Body of pancreas (tissue), 4 donors: ENCODE data around the gene ZNF177. TPM values are rescaled to one million over a fixed set of nuclear protein-coding genes. Genes with fewer than 3 reads are reported as not detected.

Experiments
- ATAC-seq: fragments of 150-250 bp; one replicate; pipeline ENCODE4 v1.9.1; 2016
- DNase-seq, 4 donors: peaks; one replicate each; pipeline ENCODE4 v3.0.0-alpha.2; 2019
- H3K27ac ChIP-seq, 4 donors: fragments of 200-600 bp; sonication (generic); 1 replicate in 3 of 4; 2 replicates in 1 of 4; pipeline versions ENCODE4 v1.5.1 to v1.6.1; 2016 to 2019; ENCODE audit warnings: mild to moderate bottlenecking in 1 of 4, mixed read lengths in 1 of 4, moderate library complexity in 1 of 4
- H3K27me3 ChIP-seq, 2 donors: fragments of 200-600 bp; sonication (generic); one replicate each; pipeline ENCODE4 v1.6.0; 2016; ENCODE audit warnings: mild to moderate bottlenecking in 1 of 2
- H3K36me3 ChIP-seq, 2 donors: fragments of 200-600 bp; sonication (generic); replicated peaks in 1 of 2; 2 replicates each; pipeline ENCODE4 v1.5.1; 2016; ENCODE audit warnings: low read depth in 2 of 2; ENCODE audit not compliant: insufficient read depth in 1 of 2
- H3K4me1 ChIP-seq: fragments of 200-600 bp; sonication (generic); one replicate; pipeline ENCODE4 v1.6.0; 2016
- H3K4me3 ChIP-seq, 2 donors: fragments of 200-600 bp; sonication (generic); 1 replicate in 1 of 2; 2 replicates in 1 of 2; pipeline ENCODE4 v1.5.1; 2016 to 2019
- H3K9me3 ChIP-seq, 3 donors: fragments of 200-600 bp; sonication (generic); 1 replicate in 2 of 3; 2 replicates in 1 of 3; pipeline ENCODE4 v1.5.1; 2016
- POLR2A ChIP-seq, 3 donors: fragments of 450-650 bp; IDR thresholded peaks; one replicate each; pipeline ENCODE4 v1.6.1; 2016; ENCODE audit warnings: antibody characterized with exemption in 3 of 3, mild to moderate bottlenecking in 2 of 3
- WGBS, 2 donors: methylation state at CpG; one replicate each; pipeline ENCODE4 v1.1.5; 2017; 5-methylcytosine and 5-hydroxymethylcytosine counted together
- intact Hi-C: fragments of 100-400 bp; cut with DNase I; formaldehyde crosslinking; loops from one replicate; pipeline ENCODE4 v1.15.1; 2023
- total RNA-seq, 2 donors: library from RNA; depleted of rRNA; stranded (reverse); fragments of >200 nt; gene quantifications; one replicate each; pipeline ENCODE4 v1.1.0, GENCODE V29; 2016
- TF ChIP-seq, protein P1 (sequence below), 7 experiments: fragments of 450-650 bp in 4 of 7; fragments of 200-600 bp in 3 of 7; sonication (generic) in 3 of 7; IDR thresholded peaks; one replicate each; pipeline ENCODE4 v1.5.1; 2016 to 2019; ENCODE audit warnings: antibody characterized with exemption in 7 of 7

The ZNF177 gene
- total RNA-seq, 2 donors from 2014 or later: 0.66 to 0.78 TPM

DNA sequence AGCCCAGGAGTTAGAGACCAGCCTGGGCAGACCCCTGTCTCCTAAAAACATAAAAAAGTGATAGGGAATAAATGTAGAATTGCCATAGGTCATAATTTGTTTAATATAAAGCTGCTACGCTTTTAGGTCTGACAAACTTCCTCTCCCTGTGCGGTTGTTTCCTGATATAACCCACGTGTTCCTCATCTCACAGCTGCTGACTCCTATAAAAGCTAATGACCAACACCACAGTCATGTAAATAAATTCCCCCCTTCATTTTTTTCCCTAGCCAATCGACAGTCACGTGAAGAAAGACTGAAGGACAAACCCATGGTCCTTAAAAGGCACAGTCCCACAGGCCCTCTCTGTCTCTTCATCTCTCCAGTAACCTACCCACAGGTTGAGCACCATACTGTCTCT, 45.0 kb downstream of the ZNF177 start:
- Histone ChIP-seq H3K4me3 (no peak overlapping the region), H3K36me3 (peaks cover 0 to 6% of the 10 kb centered on the region in 2 donors), H3K9me3 (peaks cover 0 to 63% (median 6%) of the 10 kb centered on the region in 3 donors), H3K27ac (no peak overlapping the region), H3K27me3 (no peaks in the 10 kb centered on the region), H3K4me1 (peaks cover 4% of the 10 kb centered on the region)
- TF ChIP-seq, protein P1, sequence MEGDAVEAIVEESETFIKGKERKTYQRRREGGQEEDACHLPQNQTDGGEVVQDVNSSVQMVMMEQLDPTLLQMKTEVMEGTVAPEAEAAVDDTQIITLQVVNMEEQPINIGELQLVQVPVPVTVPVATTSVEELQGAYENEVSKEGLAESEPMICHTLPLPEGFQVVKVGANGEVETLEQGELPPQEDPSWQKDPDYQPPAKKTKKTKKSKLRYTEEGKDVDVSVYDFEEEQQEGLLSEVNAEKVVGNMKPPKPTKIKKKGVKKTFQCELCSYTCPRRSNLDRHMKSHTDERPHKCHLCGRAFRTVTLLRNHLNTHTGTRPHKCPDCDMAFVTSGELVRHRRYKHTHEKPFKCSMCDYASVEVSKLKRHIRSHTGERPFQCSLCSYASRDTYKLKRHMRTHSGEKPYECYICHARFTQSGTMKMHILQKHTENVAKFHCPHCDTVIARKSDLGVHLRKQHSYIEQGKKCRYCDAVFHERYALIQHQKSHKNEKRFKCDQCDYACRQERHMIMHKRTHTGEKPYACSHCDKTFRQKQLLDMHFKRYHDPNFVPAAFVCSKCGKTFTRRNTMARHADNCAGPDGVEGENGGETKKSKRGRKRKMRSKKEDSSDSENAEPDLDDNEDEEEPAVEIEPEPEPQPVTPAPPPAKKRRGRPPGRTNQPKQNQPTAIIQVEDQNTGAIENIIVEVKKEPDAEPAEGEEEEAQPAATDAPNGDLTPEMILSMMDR (IDR thresholded peaks at IDR 0.05): no peak
- TF ChIP-seq POLR2A (IDR thresholded peaks at IDR 0.05): no peak
- DNase-seq: no peak
- 86 to 88% methylated on average over 5 of the region's 5 CpGs for WGBS, 2 donors
- intact Hi-C loops: no loop called here
- no peak for ATAC-seq

DNA sequence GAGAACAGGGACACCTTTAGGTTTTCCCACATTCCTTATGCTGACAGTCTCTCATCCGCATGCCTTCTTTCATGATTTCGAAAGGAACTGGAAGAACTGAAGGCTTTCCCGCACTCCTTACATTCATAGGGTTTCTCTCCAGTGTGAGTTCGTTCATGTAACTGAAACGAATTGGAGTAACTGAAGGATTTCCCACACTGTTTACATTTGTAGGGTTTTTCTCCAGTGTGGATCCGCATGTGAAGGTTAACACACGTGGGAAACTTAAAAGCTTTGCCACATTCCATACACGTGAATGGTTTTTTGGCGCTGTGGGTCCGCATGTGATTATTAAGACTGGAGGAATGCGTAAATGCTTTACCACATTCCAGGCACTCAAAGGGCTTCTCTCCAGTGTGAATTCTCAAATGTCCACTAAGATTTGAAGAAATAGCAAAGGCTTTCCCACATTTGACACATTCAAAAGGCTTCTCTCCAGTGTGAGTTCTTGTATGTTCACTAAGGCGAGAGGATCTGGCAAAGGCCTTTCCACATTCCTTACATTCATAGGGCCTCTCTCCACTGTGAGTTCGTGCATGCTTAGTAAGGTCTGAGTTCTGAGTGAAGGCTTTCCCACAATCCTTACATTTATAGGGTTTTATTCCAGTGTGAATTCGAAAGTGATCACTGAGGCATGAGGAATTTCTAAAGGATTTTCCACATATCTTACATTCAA, 50.6 kb downstream of the ZNF177 start:
- peaks cover 0 to 93% (median 14%) of the 10 kb centered on the region in 3 donors for H3K9me3 ChIP-seq
- no peak overlapping the region for H3K27ac ChIP-seq
- no peaks in the 10 kb centered on the region for H3K4me1 ChIP-seq
- no peak overlapping the region for H3K4me3 ChIP-seq
- intact Hi-C loops: no loop called here
- H3K27me3 ChIP-seq: no peaks in the 10 kb centered on the region
- ATAC-seq (no peak), DNase-seq (no peak)
- peaks cover 47 to 59% of the 10 kb centered on the region in 2 donors for H3K36me3 ChIP-seq
- WGBS, 2 donors: 94 to 98% methylated on average over 14 of the region's 14 CpGs
- TF ChIP-seq POLR2A (IDR thresholded peaks at IDR 0.05): no peak

DNA sequence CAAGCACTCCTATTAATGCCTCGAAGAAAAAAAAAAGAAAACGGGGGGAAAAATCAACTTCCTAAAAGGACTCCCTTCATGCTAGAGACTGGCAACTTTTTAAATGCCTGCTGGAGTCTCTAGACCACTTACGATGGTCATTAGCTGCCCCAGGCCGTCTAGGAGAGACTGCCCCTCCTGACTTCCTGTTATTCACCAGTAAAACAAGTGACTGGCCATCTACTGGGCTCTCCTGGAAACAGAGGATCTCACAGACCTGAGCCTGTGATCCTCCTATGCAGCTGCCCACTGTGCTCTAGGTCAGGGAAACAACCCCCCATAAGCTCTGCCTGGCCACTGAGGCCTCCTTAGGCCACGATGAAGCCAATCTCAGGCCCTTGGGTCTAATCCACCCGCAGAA, 65.1 kb downstream of the ZNF177 start:
- no peak overlapping the region for H3K27ac ChIP-seq
- H3K27me3 ChIP-seq: no peaks in the 10 kb centered on the region
- ATAC-seq (no peak), DNase-seq (no peak)
- WGBS, 2 donors: 79 to 91% methylated on average over 6 of the region's 6 CpGs
- TF ChIP-seq POLR2A (IDR thresholded peaks at IDR 0.05): no peak
- TF ChIP-seq, protein P1 (IDR thresholded peaks at IDR 0.05): no peak
- no peaks in the 10 kb centered on the region for H3K4me1 ChIP-seq
- peaks cover 0 to 16% (median 0%) of the 10 kb centered on the region in 3 donors for H3K9me3 ChIP-seq
- H3K36me3 ChIP-seq: peaks cover 6 to 20% of the 10 kb centered on the region in 2 donors
- intact Hi-C loops: no loop called here
- H3K4me3 ChIP-seq: no peak overlapping the region

DNA sequence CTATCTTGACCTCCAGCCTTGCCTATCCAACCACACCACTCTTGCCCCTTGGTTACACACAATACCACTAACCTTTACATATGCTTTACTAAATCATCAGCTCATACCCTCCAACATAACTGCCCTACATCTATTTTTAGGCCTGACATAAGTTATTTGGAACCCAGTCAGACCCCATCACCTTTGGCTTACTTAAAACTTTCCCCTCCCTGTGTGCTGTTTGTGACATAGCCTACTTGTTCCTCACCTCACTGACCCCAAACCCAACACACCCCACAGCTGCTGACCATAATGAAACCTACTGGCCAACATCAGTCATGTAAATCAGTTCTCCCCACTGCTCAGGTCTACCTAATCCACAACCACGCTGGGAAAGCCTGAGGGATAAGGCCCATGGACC, 67.6 kb downstream of the ZNF177 start:
- Histone ChIP-seq H3K36me3 (peaks cover 4 to 13% of the 10 kb centered on the region in 2 donors), H3K4me1 (peaks cover 13% of the 10 kb centered on the region), H3K27me3 (no peaks in the 10 kb centered on the region), H3K9me3 (peaks cover 0 to 5% (median 0%) of the 10 kb centered on the region in 3 donors), H3K4me3 (no peak overlapping the region), H3K27ac (no peak overlapping the region)
- TF ChIP-seq POLR2A (IDR thresholded peaks at IDR 0.05): no peak
- TF ChIP-seq, protein P1 (IDR thresholded peaks at IDR 0.05): no peak
- intact Hi-C loops: no loop called here
- WGBS, 2 donors: 93% methylated on average over 1 of the region's 1 CpG
- no peak for DNase-seq
- no peak for ATAC-seq

DNA sequence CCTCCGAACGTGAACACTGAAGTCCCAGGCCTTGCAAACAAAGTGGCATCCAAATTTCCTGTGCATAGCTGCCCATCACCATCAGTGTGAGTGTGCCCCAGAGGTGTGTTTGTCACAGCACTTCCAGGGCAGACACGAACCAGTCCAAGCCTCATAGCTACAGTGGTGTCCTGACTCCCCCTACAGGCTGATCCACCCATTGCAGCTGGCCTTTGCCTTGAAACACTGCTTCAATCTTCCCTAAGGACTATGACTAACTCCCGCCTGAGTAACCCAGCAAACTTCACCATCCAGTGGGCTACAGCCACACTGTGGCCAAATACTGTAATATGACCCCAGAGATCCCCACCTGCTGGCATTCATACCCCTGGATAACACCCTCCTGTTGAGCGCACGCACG, 68.7 kb downstream of the ZNF177 start:
- Histone ChIP-seq H3K4me1 (peaks cover 20% of the 10 kb centered on the region), H3K4me3 (no peak overlapping the region), H3K36me3 (peaks cover 2 to 7% of the 10 kb centered on the region in 2 donors), H3K27me3 (no peaks in the 10 kb centered on the region), H3K27ac (no peak overlapping the region), H3K9me3 (no peaks in the 10 kb centered on the region)
- ATAC-seq (no peak), DNase-seq (peak in 1 of 4 donors; percentile 1)
- 91 to 95% methylated on average over 6 to 7 of the region's 7 CpGs for WGBS, 2 donors
- TF ChIP-seq, protein P1 (IDR thresholded peaks at IDR 0.05): no peak
- no peak for TF ChIP-seq POLR2A (IDR thresholded peaks at IDR 0.05)
- intact Hi-C loops: no loop called here

Other genes starting within 250 kb of the ZNF177 start
- not detected for gene OR7G1, start 247.2 kb upstream of the ZNF177 start, total RNA-seq
- gene OR7G3, start 236.1 kb upstream of the ZNF177 start, total RNA-seq: not detected
- 10 to 100 TPM; 21.0 to 30.3 TPM for gene ZNF317, start 222.6 kb upstream of the ZNF177 start, total RNA-seq
- gene OR7D2, start 184.0 kb upstream of the ZNF177 start, total RNA-seq: not detected
- not detected for gene OR7D4, start 143.4 kb upstream of the ZNF177 start, total RNA-seq
- gene OR7E24, start 112.1 kb upstream of the ZNF177 start, total RNA-seq: not detected
- 10 to 100 TPM in 1 of 2 donors, 1 to 10 TPM in 1; 3.4 to 13.5 TPM for gene ZNF699, start 53.2 kb upstream of the ZNF177 start, total RNA-seq
- 1 to 10 TPM; 6.5 to 6.6 TPM for gene ZNF559, start 38.8 kb upstream of the ZNF177 start, total RNA-seq
- gene ZNF266, start 72.6 kb downstream of the ZNF177 start, total RNA-seq: 10 to 100 TPM; 12.2 to 13.7 TPM
- gene ZNF560, start 135.6 kb downstream of the ZNF177 start, total RNA-seq: not detected
- 1 to 10 TPM; 3.6 to 4.2 TPM for gene ZNF426, start 175.6 kb downstream of the ZNF177 start, total RNA-seq
- gene ZNF121, start 221.5 kb downstream of the ZNF177 start, total RNA-seq: 10 to 100 TPM; 11.2 to 44.5 TPM